ENCODE measurements around the gene DNM3. TPM values are rescaled to one million over a fixed set of nuclear protein-coding genes. Genes with fewer than 3 reads are reported as not detected.

Gene DNM3
- total and polyA plus RNA-seq, 2 donors (not counting 3 experiments of a cell fraction or from before 2014, with no cell fraction given), result 1.4 to 2.5 TPM

- no peak for FAIRE-seq
- peak; percentile 19 for DNase-seq (ENCODE audit: low read depth, low spot score)
- no peak overlapping the region for H3K4me2 ChIP-seq (ENCODE audit: insufficient read depth, low read length)
- no peak for TF ChIP-seq FOS (IDR thresholded peaks at IDR 0.05; ENCODE audit: borderline replicate concordance, insufficient read depth, low read length)
- no peak for TF ChIP-seq POLR2AphosphoS5 (IDR thresholded peaks at IDR 0.05; ENCODE audit: insufficient read depth, low read depth, low read length)
- no peak for TF ChIP-seq JUN (IDR thresholded peaks at IDR 0.05; ENCODE audit: borderline replicate concordance, insufficient read depth, insufficient read length, low read depth)
- POLR2A ChIA-PET, result interaction anchor here (1.7 kb wide), 1 partner anchor 16 kb away, joined by 7 read pairs; no protein-coding TSS in a partner anchor
- dilution Hi-C loops (cut with MboI; ENCODE audit: extremely low pct_ligation_motif_present, low sequenced_read_pairs), result no loop called here
- H3K27ac ChIP-seq (ENCODE audit: insufficient read depth, low read depth, low read length), result no peak overlapping the region
- no peak overlapping the region for H3K9ac ChIP-seq (replicated peaks; ENCODE audit: extremely low read depth, insufficient read depth, low read length)
- H3K79me2 ChIP-seq (ENCODE audit: control insufficient read depth, insufficient read depth, low read length), result no peaks in the 10 kb centered on the region
- H3K36me3 ChIP-seq (ENCODE audit: control insufficient read depth in 2 of 2, extremely low read depth in 1 of 2, insufficient read depth in 2 of 2, low read length in 2 of 2), result no peaks in the 10 kb centered on the region
- no peaks in the 10 kb centered on the region for H4K20me1 ChIP-seq (replicated peaks; ENCODE audit: control insufficient read depth, extremely low read depth, insufficient read depth, low read length)
- intact Hi-C loops (cut with micrococcal nuclease), result no loop called here
- H3K27me3 ChIP-seq (ENCODE audit: control insufficient read depth in 2 of 2, insufficient read depth in 2 of 2, low read length in 2 of 2), result no peaks in the 10 kb centered on the region
- CTCF ChIA-PET, result interaction anchor here (2.7 to 3.5 kb wide), 4 partner anchors 37 to 358 kb away, joined by 10 to 36 read pairs (median 24); no protein-coding TSS in a partner anchor
- H2AFZ ChIP-seq (ENCODE audit: low read depth, low read length), result no peak overlapping the region
- no TSS peak for BruUV-seq (replicated peaks)
- no peak overlapping the region for H3K4me3 ChIP-seq (replicated peaks in 1 of 3; ENCODE audit: insufficient read depth in 1 of 3, low read depth in 1 of 3, low read length in 3 of 3)
- no peaks in the 10 kb centered on the region for H3K9me3 ChIP-seq (replicated peaks; ENCODE audit: control insufficient read depth, insufficient read depth, low read length)
- no peaks in the 10 kb centered on the region for H3K9me1 ChIP-seq (replicated peaks; ENCODE audit: control insufficient read depth, extremely low read depth, insufficient read depth, low read length)
- H3K4me1 ChIP-seq (ENCODE audit: control insufficient read depth, extremely low read depth, insufficient read depth, low read length), result peaks cover 48% of the 10 kb centered on the region
Measured at GRCh38 chr1:172360511-172360910, 519.2 kb downstream of the DNM3 start.

- H3K4me1 ChIP-seq (ENCODE audit: control insufficient read depth, extremely low read depth, insufficient read depth, low read length), result peaks cover 46% of the 10 kb centered on the region
- no peak overlapping the region for H3K27ac ChIP-seq (ENCODE audit: insufficient read depth, low read depth, low read length)
- no peaks in the 10 kb centered on the region for H4K20me1 ChIP-seq (replicated peaks; ENCODE audit: control insufficient read depth, extremely low read depth, insufficient read depth, low read length)
- no peaks in the 10 kb centered on the region for H3K9me3 ChIP-seq (replicated peaks; ENCODE audit: control insufficient read depth, insufficient read depth, low read length)
- dilution Hi-C loops (cut with MboI; ENCODE audit: extremely low pct_ligation_motif_present, low sequenced_read_pairs), result no loop called here
- CTCF ChIA-PET, result interaction anchor here (3.1 to 3.5 kb wide), 2 partner anchors 39 to 358 kb away, joined by 24 to 36 read pairs; no protein-coding TSS in a partner anchor
- H3K36me3 ChIP-seq (ENCODE audit: control insufficient read depth in 2 of 2, extremely low read depth in 1 of 2, insufficient read depth in 2 of 2, low read length in 2 of 2), result no peaks in the 10 kb centered on the region
- no peaks in the 10 kb centered on the region for H3K79me2 ChIP-seq (ENCODE audit: control insufficient read depth, insufficient read depth, low read length)
- POLR2A ChIA-PET, result no interaction called here
- H2AFZ ChIP-seq (ENCODE audit: low read depth, low read length), result no peak overlapping the region
- H3K27me3 ChIP-seq (ENCODE audit: control insufficient read depth in 2 of 2, insufficient read depth in 2 of 2, low read length in 2 of 2), result no peaks in the 10 kb centered on the region
- H3K4me3 ChIP-seq (replicated peaks in 1 of 3; ENCODE audit: insufficient read depth in 1 of 3, low read depth in 1 of 3, low read length in 3 of 3), result no peak overlapping the region
- no peaks in the 10 kb centered on the region for H3K9me1 ChIP-seq (replicated peaks; ENCODE audit: control insufficient read depth, extremely low read depth, insufficient read depth, low read length)
- no TSS peak for BruUV-seq (replicated peaks)
- TF ChIP-seq CTCF (IDR thresholded peaks at IDR 0.05; ENCODE audit: extremely low read depth in 1 of 2, insufficient read depth in 1 of 2, low read depth in 1 of 2, low read length in 2 of 2), result no peak
- TF ChIP-seq GATA2 (IDR thresholded peaks at IDR 0.05; ENCODE audit: insufficient read depth, insufficient read length, low read depth, low read length), result no peak
- no peak for TF ChIP-seq POLR2AphosphoS5 (IDR thresholded peaks at IDR 0.05; ENCODE audit: insufficient read depth, low read depth, low read length)
- no peak for TF ChIP-seq JUN (IDR thresholded peaks at IDR 0.05; ENCODE audit: borderline replicate concordance, insufficient read depth, insufficient read length, low read depth)
- no peak for TF ChIP-seq FOS (IDR thresholded peaks at IDR 0.05; ENCODE audit: borderline replicate concordance, insufficient read depth, low read length)
- no peak for TF ChIP-seq EZH2 (IDR thresholded peaks at IDR 0.05; ENCODE audit: borderline replicate concordance, low read depth, low read length, severe bottlenecking)
- TF ChIP-seq MYC (IDR thresholded peaks at IDR 0.05; ENCODE audit: low read depth, low read length), result no peak
- no peak for TF ChIP-seq POLR2A (IDR thresholded peaks at IDR 0.05; ENCODE audit: low read depth, low read length)
- no peak for TF ChIP-seq MAX (IDR thresholded peaks at IDR 0.05; ENCODE audit: insufficient read depth, insufficient read length)
- intact Hi-C loops (cut with micrococcal nuclease), result no loop called here
- H3K4me2 ChIP-seq (ENCODE audit: insufficient read depth, low read length), result no peak overlapping the region
- FAIRE-seq, result no peak
- DNase-seq (ENCODE audit: low read depth, low spot score), result no peak
- no peak overlapping the region for H3K9ac ChIP-seq (replicated peaks; ENCODE audit: extremely low read depth, insufficient read depth, low read length)
Measured at GRCh38 chr1:172360985-172361384, 519.7 kb downstream of the DNM3 start.
